ENCODE data around the gene SKIC8. TPM values are rescaled to one million over a fixed set of nuclear protein-coding genes. Genes with fewer than 3 reads are reported as not detected.

SKIC8 gene
- total RNA-seq, 1 donor from 2014 or later = 46.5 TPM

DNA sequence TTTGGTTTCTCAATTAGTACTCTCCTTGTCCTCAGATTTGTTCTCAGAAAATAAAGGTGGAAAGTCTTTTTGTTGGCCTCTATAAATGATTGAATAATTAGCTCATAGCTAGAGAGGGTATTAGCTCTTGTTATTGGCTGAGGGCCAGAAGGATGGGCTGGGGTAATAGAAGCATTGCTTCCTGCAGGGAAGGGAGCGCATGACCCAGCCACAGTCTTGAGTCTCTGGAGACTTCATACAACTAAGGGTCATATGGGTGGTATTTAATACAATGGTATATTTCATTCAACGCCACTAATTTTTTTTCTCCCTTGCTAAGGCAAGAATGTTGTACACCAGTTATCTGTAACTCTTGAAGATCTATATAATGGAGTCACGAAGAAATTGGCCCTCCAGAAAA lies 26.6 kb downstream of the SKIC8 start:
- Mint-ChIP-seq H3K36me3 (ENCODE audit: unreplicated experiment) (no peaks in the 10 kb centered on the region), H3K9me3 (ENCODE audit: unreplicated experiment) (no peaks in the 10 kb centered on the region), H3K4me3 (ENCODE audit: unreplicated experiment) (no peak overlapping the region), H3K27me3 (ENCODE audit: unreplicated experiment) (peaks cover 28% of the 10 kb centered on the region), H3K27ac (ENCODE audit: unreplicated experiment) (no peak overlapping the region), H3K4me1 (ENCODE audit: unreplicated experiment) (peaks cover 12% of the 10 kb centered on the region)
- no peak for DNase-seq (ENCODE audit: extremely low spot score, unreplicated experiment)
- TF ChIP-seq, protein P1, sequence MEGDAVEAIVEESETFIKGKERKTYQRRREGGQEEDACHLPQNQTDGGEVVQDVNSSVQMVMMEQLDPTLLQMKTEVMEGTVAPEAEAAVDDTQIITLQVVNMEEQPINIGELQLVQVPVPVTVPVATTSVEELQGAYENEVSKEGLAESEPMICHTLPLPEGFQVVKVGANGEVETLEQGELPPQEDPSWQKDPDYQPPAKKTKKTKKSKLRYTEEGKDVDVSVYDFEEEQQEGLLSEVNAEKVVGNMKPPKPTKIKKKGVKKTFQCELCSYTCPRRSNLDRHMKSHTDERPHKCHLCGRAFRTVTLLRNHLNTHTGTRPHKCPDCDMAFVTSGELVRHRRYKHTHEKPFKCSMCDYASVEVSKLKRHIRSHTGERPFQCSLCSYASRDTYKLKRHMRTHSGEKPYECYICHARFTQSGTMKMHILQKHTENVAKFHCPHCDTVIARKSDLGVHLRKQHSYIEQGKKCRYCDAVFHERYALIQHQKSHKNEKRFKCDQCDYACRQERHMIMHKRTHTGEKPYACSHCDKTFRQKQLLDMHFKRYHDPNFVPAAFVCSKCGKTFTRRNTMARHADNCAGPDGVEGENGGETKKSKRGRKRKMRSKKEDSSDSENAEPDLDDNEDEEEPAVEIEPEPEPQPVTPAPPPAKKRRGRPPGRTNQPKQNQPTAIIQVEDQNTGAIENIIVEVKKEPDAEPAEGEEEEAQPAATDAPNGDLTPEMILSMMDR (IDR thresholded peaks at IDR 0.05) = no peak

DNA sequence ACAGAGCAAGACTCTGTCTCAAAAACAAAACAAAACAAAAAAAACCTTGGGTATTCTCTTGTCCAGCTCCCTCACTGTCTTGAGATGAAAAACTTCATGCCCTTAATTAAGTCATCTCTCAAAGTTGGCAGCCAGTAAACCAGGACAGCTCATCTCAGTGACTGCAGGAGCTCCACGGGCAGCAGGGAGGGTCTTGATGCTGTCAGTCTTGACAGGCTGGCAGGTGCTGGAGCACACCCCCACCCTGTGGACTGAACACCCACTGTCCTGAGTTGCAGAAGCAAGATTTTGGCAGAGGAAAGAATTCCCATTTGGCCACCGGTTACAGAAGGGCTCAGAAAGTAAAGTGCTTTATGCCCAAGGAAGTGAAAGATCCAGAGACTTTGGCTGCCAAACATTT lies 27.1 kb downstream of the SKIC8 start:
- no peak overlapping the region for H3K4me3 Mint-ChIP-seq (ENCODE audit: unreplicated experiment)
- peaks cover 12% of the 10 kb centered on the region for H3K4me1 Mint-ChIP-seq (ENCODE audit: unreplicated experiment)
- no peaks in the 10 kb centered on the region for H3K9me3 Mint-ChIP-seq (ENCODE audit: unreplicated experiment)
- H3K36me3 Mint-ChIP-seq (ENCODE audit: unreplicated experiment) = no peaks in the 10 kb centered on the region
- peaks cover 28% of the 10 kb centered on the region for H3K27me3 Mint-ChIP-seq (ENCODE audit: unreplicated experiment)
- DNase-seq (ENCODE audit: extremely low spot score, unreplicated experiment) = no peak
- TF ChIP-seq, protein P1 (IDR thresholded peaks at IDR 0.05) = no peak
- H3K27ac Mint-ChIP-seq (ENCODE audit: unreplicated experiment) = no peak overlapping the region

DNA sequence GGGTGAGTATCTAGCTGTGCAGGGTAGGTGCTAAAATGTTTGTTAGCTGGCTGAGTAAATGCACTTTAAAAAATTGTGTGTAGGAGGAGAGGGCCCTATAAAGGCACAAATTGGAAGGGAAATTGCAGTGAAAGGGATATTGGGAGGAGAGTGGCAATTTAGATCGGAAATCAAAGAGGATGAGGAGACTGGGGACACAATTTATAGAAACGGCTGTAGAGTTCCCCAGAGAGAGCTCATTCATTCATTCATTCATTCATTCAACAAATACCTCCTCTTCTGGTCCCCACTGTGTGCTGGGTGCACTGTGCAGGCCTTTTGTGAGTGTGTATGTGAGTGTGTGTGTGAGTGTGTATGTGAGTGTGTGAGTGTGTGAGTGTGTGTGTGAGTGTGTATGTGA lies 32.6 kb downstream of the SKIC8 start:
- no peaks in the 10 kb centered on the region for H3K4me1 Mint-ChIP-seq (ENCODE audit: unreplicated experiment)
- no peaks in the 10 kb centered on the region for H3K36me3 Mint-ChIP-seq (ENCODE audit: unreplicated experiment)

DNA sequence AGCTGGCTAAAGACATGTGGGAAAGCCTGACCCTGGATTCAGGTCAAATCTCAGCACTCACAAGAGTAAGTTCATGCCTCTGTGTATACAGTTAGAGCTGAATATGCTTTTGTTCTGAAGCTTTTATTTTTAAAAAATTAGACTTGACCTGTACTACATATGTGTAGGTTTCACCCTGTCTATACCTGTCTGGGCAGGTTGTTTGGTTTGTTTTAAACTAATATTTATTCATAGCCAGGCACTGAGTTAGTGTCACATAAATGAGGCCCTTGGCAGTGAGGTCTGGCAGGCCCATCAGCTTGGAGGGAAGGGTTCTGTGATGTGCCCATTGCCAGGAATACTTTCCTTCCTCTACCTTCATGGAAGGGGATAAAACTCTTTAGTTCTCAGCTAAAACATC lies 33.2 kb downstream of the SKIC8 start:
- TF ChIP-seq, protein P1 (IDR thresholded peaks at IDR 0.05) = no peak
- Mint-ChIP-seq H3K9me3 (ENCODE audit: unreplicated experiment) (no peaks in the 10 kb centered on the region), H3K4me1 (ENCODE audit: unreplicated experiment) (no peaks in the 10 kb centered on the region), H3K27me3 (ENCODE audit: unreplicated experiment) (peaks cover 22% of the 10 kb centered on the region), H3K27ac (ENCODE audit: unreplicated experiment) (no peak overlapping the region), H3K4me3 (ENCODE audit: unreplicated experiment) (no peak overlapping the region), H3K36me3 (ENCODE audit: unreplicated experiment) (no peaks in the 10 kb centered on the region)
- no peak for DNase-seq (ENCODE audit: extremely low spot score, unreplicated experiment)

More for the DNA sequence above, 32.6 kb downstream of the SKIC8 start:
- Mint-ChIP-seq H3K9me3 (ENCODE audit: unreplicated experiment) (no peaks in the 10 kb centered on the region), H3K27me3 (ENCODE audit: unreplicated experiment) (peaks cover 25% of the 10 kb centered on the region), H3K4me3 (ENCODE audit: unreplicated experiment) (no peak overlapping the region), H3K27ac (ENCODE audit: unreplicated experiment) (no peak overlapping the region)
- no peak for DNase-seq (ENCODE audit: extremely low spot score, unreplicated experiment)
- TF ChIP-seq, protein P1 (IDR thresholded peaks at IDR 0.05) = no peak

DNA sequence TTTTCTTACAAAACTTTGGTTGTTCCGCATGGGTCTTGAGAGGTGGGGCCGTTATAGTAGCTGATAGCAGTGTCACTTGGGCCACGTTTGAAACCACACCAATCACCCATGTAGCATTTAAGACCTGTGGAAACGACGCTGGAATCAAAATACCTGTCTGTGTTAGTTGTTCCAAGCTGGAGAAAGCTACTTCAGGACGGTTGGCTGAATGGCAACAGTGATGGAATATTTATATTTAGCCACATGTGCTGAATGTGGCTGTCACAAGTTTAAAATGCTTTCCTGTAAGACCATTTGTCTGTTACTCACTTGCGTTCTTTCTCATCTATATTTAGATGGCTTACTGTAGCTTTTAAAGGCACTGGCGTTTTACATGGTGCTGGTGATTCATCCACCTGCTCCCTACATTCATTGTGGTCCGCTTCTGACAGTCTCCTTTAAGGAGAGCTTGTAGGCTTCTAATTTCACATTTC lies 33.6 kb downstream of the SKIC8 start:
- Mint-ChIP-seq H3K36me3 (ENCODE audit: unreplicated experiment) (no peaks in the 10 kb centered on the region), H3K27me3 (ENCODE audit: unreplicated experiment) (peaks cover 19% of the 10 kb centered on the region), H3K9me3 (ENCODE audit: unreplicated experiment) (no peaks in the 10 kb centered on the region), H3K4me3 (ENCODE audit: unreplicated experiment) (no peak overlapping the region), H3K4me1 (ENCODE audit: unreplicated experiment) (no peaks in the 10 kb centered on the region), H3K27ac (ENCODE audit: unreplicated experiment) (no peak overlapping the region)
- DNase-seq (ENCODE audit: extremely low spot score, unreplicated experiment) = no peak
- TF ChIP-seq, protein P1 (IDR thresholded peaks at IDR 0.05) = no peak
